GM21619 (cell line): ENCODE data around the gene EXOSC9.
A peak's percentile ranks its signal among the peaks of the same experiment; 100 is the strongest.

ENCODE experiments used
- ATAC-seq: cut with Tn5 transposase; IDR thresholded peaks from one replicate; pipeline ENCODE4 v1.9.1; 2021; ENCODE audit not compliant: unreplicated experiment

The EXOSC9 gene

GRCh38 chr4:121822796-121823504, 21.8 kb downstream of the EXOSC9 start:
- ATAC-seq = peak; percentile 41

- peak; percentile 93 for ATAC-seq
These were observed 22.5 kb downstream of the EXOSC9 start, which contains the start of gene CCNA2 for GRCh38 chr4:121823505-121824170. Gene CCNA2, minus strand, starts transcription at chr4:121823883. Its CDS starts 255 bp downstream, at chr4:121823628.

GRCh38 chr4:121824171-121824527, 23.0 kb downstream of the EXOSC9 start:
- peak; percentile 0 for ATAC-seq

GRCh38 chr4:121824950-121825349, 23.8 kb downstream of the EXOSC9 start:
- no peak for ATAC-seq

- ATAC-seq = no peak
These were observed 26.7 kb downstream of the EXOSC9 start for GRCh38 chr4:121827853-121828252.

- ATAC-seq = no peak
These were observed 28.4 kb downstream of the EXOSC9 start for GRCh38 chr4:121829511-121829910.

GRCh38 chr4:121838136-121838535, 37.0 kb downstream of the EXOSC9 start:
- ATAC-seq = no peak

- no peak for ATAC-seq
These were observed 41.7 kb downstream of the EXOSC9 start for GRCh38 chr4:121842862-121843261.

GRCh38 chr4:121846662-121847061, 45.5 kb downstream of the EXOSC9 start:
- no peak for ATAC-seq

GRCh38 chr4:121851354-121851753, 50.2 kb downstream of the EXOSC9 start:
- ATAC-seq = no peak

GRCh38 chr4:121860121-121860520, 59.0 kb downstream of the EXOSC9 start:
- no peak for ATAC-seq

- no peak for ATAC-seq
These were observed 60.3 kb downstream of the EXOSC9 start for GRCh38 chr4:121861426-121861825.

GRCh38 chr4:121863799-121864198, 62.7 kb downstream of the EXOSC9 start:
- ATAC-seq = no peak
